Trophoblast cell (in vitro differentiated cells and primary cell): ENCODE results near the gene UBN1.

Experiments used
- DNase-seq, 2 donors: peaks; one replicate each; pipeline ENCODE4 v3.0.0-alpha.2; 2016
- H2AFZ ChIP-seq: 2 replicates; pipeline ENCODE4 v1.6.1; 2013; ENCODE audit warnings: low read length, moderate library complexity, mild to moderate bottlenecking; ENCODE audit not compliant: insufficient read depth, poor library complexity
- H2AK5ac ChIP-seq: 2 replicates; pipeline ENCODE4 v1.6.1; 2013; ENCODE audit warnings: mild to moderate bottlenecking, low read length
- H2BK120ac ChIP-seq: 2 replicates; pipeline ENCODE4 v1.6.1; 2013; ENCODE audit warnings: low read length, mild to moderate bottlenecking, moderate library complexity; ENCODE audit not compliant: insufficient read depth, poor library complexity
- H2BK12ac ChIP-seq: 2 replicates; pipeline ENCODE4 v1.6.1; 2013; ENCODE audit warnings: mild to moderate bottlenecking, low read length, moderate library complexity
- H2BK5ac ChIP-seq: 2 replicates; pipeline ENCODE4 v1.6.1; 2013; ENCODE audit warnings: low read length, low read depth, moderate library complexity, mild to moderate bottlenecking; ENCODE audit not compliant: poor library complexity
- H3K14ac ChIP-seq: 2 replicates; pipeline ENCODE4 v1.6.1; 2013; ENCODE audit warnings: mild to moderate bottlenecking, low read length
- H3K18ac ChIP-seq: 2 replicates; pipeline ENCODE4 v1.6.1; 2013; ENCODE audit warnings: mild to moderate bottlenecking, low read length
- H3K23ac ChIP-seq: 2 replicates; pipeline ENCODE4 v1.6.1; 2013; ENCODE audit warnings: low read length
- H3K27ac ChIP-seq: 2 replicates; pipeline ENCODE4 v1.5.1; 2013; ENCODE audit warnings: low read depth, mild to moderate bottlenecking, inconsistent platforms, low read length, moderate library complexity
- H3K27me3 ChIP-seq: 2 replicates; pipeline ENCODE4 v1.6.1; 2013; ENCODE audit warnings: inconsistent platforms, mild to moderate bottlenecking, low read length, moderate library complexity; ENCODE audit not compliant: insufficient read depth
- H3K36me3 ChIP-seq, 2 experiments: 1 replicate in 1 of 2; 2 replicates in 1 of 2; pipeline ENCODE4 v1.6.1; 2013; ENCODE audit warnings: low read length in 2 of 2, mild to moderate bottlenecking in 2 of 2, moderate library complexity in 1 of 2; ENCODE audit not compliant: insufficient read depth in 2 of 2, control insufficient read depth in 1 of 2
- H3K4ac ChIP-seq: 2 replicates; pipeline ENCODE4 v1.6.1; 2013; ENCODE audit warnings: low read depth, mild to moderate bottlenecking, low read length, moderate library complexity
- H3K4me1 ChIP-seq, 2 experiments: 1 replicate in 1 of 2; 2 replicates in 1 of 2; pipeline ENCODE4 v1.6.1; 2013; ENCODE audit warnings: low read length in 2 of 2, mild to moderate bottlenecking in 2 of 2, moderate library complexity in 1 of 2; ENCODE audit not compliant: insufficient read depth in 2 of 2, control insufficient read depth in 1 of 2
- H3K4me2 ChIP-seq: 2 replicates; pipeline ENCODE4 v1.6.1; 2013; ENCODE audit warnings: inconsistent platforms, mild to moderate bottlenecking, low read length, moderate library complexity
- H3K4me3 ChIP-seq: 2 replicates; pipeline ENCODE4 v1.5.1; 2013; ENCODE audit warnings: mild to moderate bottlenecking, low read depth, low read length, inconsistent platforms
- H3K79me1 ChIP-seq: one replicate; pipeline ENCODE4 v1.6.1; 2013; ENCODE audit warnings: low read length
- H3K79me2 ChIP-seq: 2 replicates; pipeline ENCODE4 v1.6.1; 2013; ENCODE audit warnings: low read length, mild to moderate bottlenecking; ENCODE audit not compliant: control insufficient read depth, insufficient read depth, poor library complexity
- H3K9ac ChIP-seq: 2 replicates; pipeline ENCODE4 v1.6.1; 2013; ENCODE audit warnings: mild to moderate bottlenecking, low read length
- H3K9me3 ChIP-seq: 2 replicates; pipeline ENCODE4 v1.6.1; 2013; ENCODE audit warnings: low read depth, mild to moderate bottlenecking, control low read depth, inconsistent platforms, low read length; ENCODE audit not compliant: insufficient read depth
- H4K12ac ChIP-seq: 2 replicates; pipeline ENCODE4 v1.6.1; 2013; ENCODE audit warnings: low read depth, mild to moderate bottlenecking, low read length, moderate library complexity
- H4K8ac ChIP-seq: 2 replicates; pipeline ENCODE4 v1.6.1; 2013; ENCODE audit warnings: low read depth, mild to moderate bottlenecking, low read length, moderate library complexity
- H4K91ac ChIP-seq: one replicate; pipeline ENCODE4 v1.6.1; 2013; ENCODE audit warnings: low read depth, mild to moderate bottlenecking, low read length, moderate library complexity
- WGBS: extraction: QIAGEN DNeasy Blood & Tissue Kit; methylation state at CpG from one replicate; pipeline ENCODE4 v1.1.7; 2013; ENCODE audit warnings: missing lambda C conversion rate; ENCODE audit not compliant: insufficient read length, insufficient coverage; ENCODE audit errors: extremely low coverage; 5-methylcytosine and 5-hydroxymethylcytosine counted together

Gene UBN1

DNA sequence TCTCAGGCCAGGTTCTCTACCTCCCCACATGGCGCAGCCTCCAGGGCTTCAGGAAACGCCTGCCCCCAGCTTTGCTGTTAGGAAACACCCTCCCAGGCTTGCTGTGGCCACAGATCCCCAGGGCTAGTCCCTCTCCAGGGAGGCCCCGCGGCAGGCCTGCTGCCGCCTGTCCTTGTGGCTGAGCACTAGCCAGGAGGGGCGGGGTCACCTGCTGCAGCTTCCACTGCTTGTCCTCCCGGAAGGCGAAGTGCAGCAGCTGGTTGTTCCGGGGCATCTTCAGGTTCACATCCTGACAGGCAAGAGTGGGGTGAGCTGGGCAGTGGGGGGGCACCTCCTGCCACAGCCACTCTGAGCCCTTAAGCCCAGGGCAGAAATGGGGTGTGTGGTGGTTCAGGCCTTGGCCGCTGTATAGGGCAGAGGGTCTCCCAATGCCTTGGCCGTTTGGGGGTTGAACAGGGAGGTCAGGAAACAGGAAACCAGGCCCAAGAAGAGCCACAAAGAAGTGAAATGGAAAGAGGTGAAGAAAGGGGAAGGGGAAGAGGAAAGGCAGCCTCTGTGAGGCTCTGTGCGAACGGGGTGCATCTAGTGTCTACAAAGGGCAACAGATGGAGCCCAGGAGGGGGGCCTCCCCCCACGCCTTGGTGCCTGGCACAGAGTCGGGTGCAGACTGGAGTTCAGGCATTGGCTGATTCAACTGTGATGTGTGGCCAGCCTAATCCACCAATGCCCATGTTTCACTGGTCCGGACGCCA, 46.8 kb upstream of the UBN1 start:
- Histone ChIP-seq H4K91ac (no peak overlapping the region), H4K12ac (no peak overlapping the region), H3K4me2 (no peak overlapping the region), H3K36me3 (peaks cover 33 to 38% of the 10 kb centered on the region in 2 experiments), H3K9ac (no peak overlapping the region), H3K4ac (no peak overlapping the region), H3K14ac (no peak overlapping the region), H2AFZ (no peak overlapping the region), H3K9me3 (peaks cover 3% of the 10 kb centered on the region), H3K4me3 (no peak overlapping the region), H3K4me1 (peaks cover 8 to 11% of the 10 kb centered on the region in 2 experiments), H2BK5ac (no peak overlapping the region), H2BK12ac (no peak overlapping the region), H3K79me2 (peaks cover 2% of the 10 kb centered on the region), H2AK5ac (no peak overlapping the region), H4K8ac (no peak overlapping the region), H3K18ac (no peak overlapping the region), H3K27me3 (no peaks in the 10 kb centered on the region), H3K79me1 (peaks cover 6% of the 10 kb centered on the region), H3K27ac (no peak overlapping the region), H2BK120ac (no peak overlapping the region), H3K23ac (no peak overlapping the region)
- no peak for DNase-seq
- no CpG with 5 or more reads among the region's 17 CpGs for WGBS

DNA sequence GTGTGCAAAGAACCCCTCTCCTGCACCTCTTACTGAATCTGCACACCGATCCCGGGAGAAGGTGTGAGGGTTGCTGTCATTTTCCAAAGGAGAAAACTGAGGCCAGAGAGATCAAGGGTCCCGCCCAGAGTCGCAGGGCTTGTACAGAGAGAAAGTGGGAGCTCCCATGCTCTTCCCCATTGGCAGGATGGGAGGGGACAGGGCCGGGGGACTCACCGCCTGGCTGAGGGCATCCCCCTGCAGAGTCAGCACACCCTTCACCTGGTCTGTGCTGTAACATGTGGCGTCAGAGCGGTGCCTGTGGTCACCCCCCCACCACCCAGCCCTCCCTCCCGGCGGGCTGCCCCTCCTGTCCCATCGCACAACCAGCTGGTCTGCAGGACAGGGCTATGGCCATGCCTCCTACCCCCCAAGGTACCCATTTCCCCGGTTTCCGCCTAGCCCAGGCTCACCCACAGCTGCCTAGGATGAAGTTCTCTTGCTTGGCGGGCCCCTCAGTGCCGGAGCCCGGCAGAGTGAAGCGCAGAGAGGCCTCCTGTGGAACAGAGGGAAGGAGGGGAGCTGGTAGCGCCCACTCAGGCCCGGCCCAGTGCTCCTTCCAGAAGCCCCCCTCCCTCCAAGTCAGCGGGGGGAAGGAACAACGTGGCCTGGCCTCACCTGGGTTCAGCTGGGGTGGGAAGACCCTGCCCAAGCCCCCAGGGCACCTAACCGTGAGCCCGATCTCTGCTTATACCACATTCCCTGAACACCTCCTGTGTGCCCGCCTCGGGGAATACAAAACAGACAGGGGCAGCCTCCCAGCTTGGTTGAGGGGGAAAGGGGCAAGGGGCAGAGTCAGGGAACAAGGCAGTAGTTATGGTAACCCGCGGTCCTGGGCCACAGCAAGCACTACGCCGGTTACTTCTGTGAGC, 46.0 kb upstream of the UBN1 start:
- Histone ChIP-seq H3K14ac (peak overlapping the region; percentile 19), H3K79me2 (peaks cover 2% of the 10 kb centered on the region), H3K9ac (peak overlapping the region; percentile 42), H3K4ac (no peak overlapping the region), H4K91ac (peak overlapping the region; percentile 37), H4K12ac (peak overlapping the region; percentile 64), H3K27ac (no peak overlapping the region), H3K9me3 (peaks cover 3% of the 10 kb centered on the region), H3K4me3 (peak overlapping the region; percentile 98), H2AFZ (peak overlapping the region; percentile 95), H2BK5ac (no peak overlapping the region), H3K36me3 (peaks cover 35 to 37% of the 10 kb centered on the region in 2 experiments), H3K4me2 (peak overlapping the region; percentile 66), H3K4me1 (peaks cover 8 to 11% of the 10 kb centered on the region in 2 experiments), H3K79me1 (peaks cover 6% of the 10 kb centered on the region), H2BK12ac (no peak overlapping the region), H3K27me3 (no peaks in the 10 kb centered on the region), H3K18ac (peak overlapping the region; percentile 33), H2AK5ac (peak overlapping the region; percentile 2), H3K23ac (no peak overlapping the region), H4K8ac (peak overlapping the region; percentile 5), H2BK120ac (no peak overlapping the region)
- no peak for DNase-seq
- WGBS = no CpG with 5 or more reads among the region's 29 CpGs

DNA sequence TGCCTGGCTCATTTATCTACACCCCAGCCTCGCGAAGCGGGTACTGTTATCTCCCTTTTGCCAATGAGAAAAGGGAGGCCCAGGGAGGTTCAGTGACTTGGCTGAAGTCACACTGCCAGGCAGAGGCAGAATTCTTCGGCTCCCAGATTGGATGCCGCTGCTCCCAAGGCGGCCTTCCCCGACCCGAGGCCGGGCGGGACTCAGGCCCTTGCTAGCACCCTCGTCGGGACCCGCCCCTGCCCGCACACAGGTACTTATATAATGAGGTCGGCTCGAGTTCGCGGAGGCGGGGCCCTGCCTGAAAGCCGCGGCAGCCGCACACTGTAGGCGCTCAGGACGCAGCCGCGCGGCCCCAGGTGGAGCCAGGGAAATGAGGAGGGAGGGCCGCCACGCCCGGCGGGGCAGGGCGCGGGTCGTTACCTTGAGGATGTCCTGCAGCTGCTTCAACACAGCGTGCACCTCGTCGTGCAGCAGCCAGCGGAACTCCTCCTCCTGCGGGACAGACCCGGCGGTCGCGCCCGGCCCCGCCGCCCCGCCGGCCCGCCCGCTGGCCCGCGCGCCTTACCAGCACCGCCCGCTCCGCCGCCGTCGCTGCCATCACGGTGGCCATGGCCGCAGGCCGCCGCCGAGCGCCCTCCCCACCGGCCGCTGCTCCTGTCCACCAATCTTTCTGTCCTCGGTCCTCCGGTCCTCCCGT, 45.2 kb upstream of the UBN1 start, which contains the start of gene ROGDI:
ROGDI (minus strand) TSS at position 672 of the 697 bp plus-strand sequence; CDS start at position 610, 62 bp downstream.
- Histone ChIP-seq H3K4me1 (peaks cover 8 to 11% of the 10 kb centered on the region in 2 experiments), H3K14ac (peak within 1 kb of the TSS; percentile 86), H3K9me3 (peaks cover 3% of the 10 kb centered on the region), H3K4ac (peak within 1 kb of the TSS; percentile 69), H2BK5ac (peak within 1 kb of the TSS; percentile 93), H4K91ac (peak within 1 kb of the TSS; percentile 87), H3K79me1 (peaks cover 6% of the 10 kb centered on the region), H3K23ac (no peak within 1 kb of the TSS), H3K4me2 (peak within 1 kb of the TSS; percentile 91), H4K8ac (peak within 1 kb of the TSS; percentile 93), H4K12ac (peak within 1 kb of the TSS; percentile 95), H3K18ac (peak within 1 kb of the TSS; percentile 87), H3K36me3 (peaks cover 38 to 41% of the 10 kb centered on the region in 2 experiments), H3K27me3 (no peaks in the 10 kb centered on the region), H2AFZ (peak within 1 kb of the TSS; percentile 95), H2AK5ac (peak within 1 kb of the TSS; percentile 2), H2BK120ac (peak within 1 kb of the TSS; percentile 81), H2BK12ac (no peak within 1 kb of the TSS), H3K9ac (peak within 1 kb of the TSS; percentile 87), H3K4me3 (peak within 1 kb of the TSS; percentile 98), H3K79me2 (peaks cover 2% of the 10 kb centered on the region), H3K27ac (peak within 1 kb of the TSS; percentile 95)
- peak; percentile 96 for DNase-seq
- WGBS = no CpG with 5 or more reads among the region's 70 CpGs
